ENCODE results near the gene ZFHX3.

- TF ChIP-seq EZH2 (IDR thresholded peaks at IDR 0.05; ENCODE audit: low read length) (no peak), CTCF (optimal IDR thresholded peaks at IDR 0.05 in 1 of 3, IDR thresholded peaks at IDR 0.05 in 1 of 3, conservative IDR thresholded peaks at IDR 0.05 in 1 of 3; ENCODE audit: extremely low read depth in 1 of 3, insufficient read depth in 2 of 3, low read length in 3 of 3) (no peak)
Measured at GRCh38 chr16:72879846-72880245, 168.1 kb downstream of the ZFHX3 start.
